ENCODE data around the gene PPP4R4. TPM values are rescaled to one million over a fixed set of nuclear protein-coding genes. Genes with fewer than 3 reads are reported as not detected.

Gene PPP4R4
- total and polyA plus RNA-seq, 2 of the 4 experiments (the other 2 are of a cell fraction): 0.17 to 0.36 TPM

- H3K18ac ChIP-seq (ENCODE audit: low read depth, low read length): no peak overlapping the region
- TF ChIP-seq, protein P1, sequence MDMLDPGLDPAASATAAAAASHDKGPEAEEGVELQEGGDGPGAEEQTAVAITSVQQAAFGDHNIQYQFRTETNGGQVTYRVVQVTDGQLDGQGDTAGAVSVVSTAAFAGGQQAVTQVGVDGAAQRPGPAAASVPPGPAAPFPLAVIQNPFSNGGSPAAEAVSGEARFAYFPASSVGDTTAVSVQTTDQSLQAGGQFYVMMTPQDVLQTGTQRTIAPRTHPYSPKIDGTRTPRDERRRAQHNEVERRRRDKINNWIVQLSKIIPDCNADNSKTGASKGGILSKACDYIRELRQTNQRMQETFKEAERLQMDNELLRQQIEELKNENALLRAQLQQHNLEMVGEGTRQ (IDR thresholded peaks at IDR 0.05; ENCODE audit: low read depth, low read length): no peak
- TF ChIP-seq BHLHE40 (IDR thresholded peaks at IDR 0.05; ENCODE audit: low read depth, low read length) (no peak), RAD21 (IDR thresholded peaks at IDR 0.05; ENCODE audit: low read length) (no peak), MXI1 (IDR thresholded peaks at IDR 0.05; ENCODE audit: borderline replicate concordance, low read depth, low read length) (no peak), RFX5 (IDR thresholded peaks at IDR 0.05; ENCODE audit: low read depth, low read length) (no peak)
- H2BK120ac ChIP-seq (ENCODE audit: low read depth, low read length): no peak overlapping the region
- no peaks in the 10 kb centered on the region for H3K9me3 ChIP-seq (ENCODE audit: control insufficient read depth, insufficient read depth, low read length)
- no peak overlapping the region for H3K4me2 ChIP-seq (ENCODE audit: low read depth, low read length)
- H2AK9ac ChIP-seq (replicated peaks; ENCODE audit: low read depth, low read length, poor library complexity): no peak overlapping the region
- H3K4me1 ChIP-seq (ENCODE audit: control insufficient read depth, insufficient read depth, low read length): no peaks in the 10 kb centered on the region
- WGBS, 2 experiments (ENCODE audit: extremely low coverage in 2 of 2, insufficient read length in 1 of 2): no CpG with 5 or more reads among the region's 1 CpG
- in situ Hi-C loops (cut with MboI; ENCODE audit: low sequenced_read_pairs) (no loop called here), dilution Hi-C loops (cut with HindIII; ENCODE audit: low sequenced_read_pairs, unreplicated experiment) (no loop called here), intact Hi-C loops (cut with micrococcal nuclease) (loop anchor here (2.0 kb wide), 1 partner anchor 41 kb away; no protein-coding TSS in a partner anchor)
- no peak overlapping the region for H4K91ac ChIP-seq (ENCODE audit: insufficient read depth, low read depth, low read length)
- no peak overlapping the region for H3K9ac ChIP-seq (ENCODE audit: low read depth, low read length)
- no peak overlapping the region for H2AK5ac ChIP-seq (ENCODE audit: low read depth, low read length)
- H3K79me1 ChIP-seq (ENCODE audit: low read depth in 1 of 2, low read length in 2 of 2): no peaks in the 10 kb centered on the region
- BruUV-seq (replicated peaks): no TSS peak
- H2AFZ ChIP-seq (replicated peaks; ENCODE audit: low read length, poor library complexity): no peak overlapping the region
- DNase-seq (no peak), ATAC-seq (ENCODE audit: low read depth) (no peak)
- H3K23ac ChIP-seq (ENCODE audit: low read depth, low read length): no peak overlapping the region
- H2BK15ac ChIP-seq (ENCODE audit: low read depth, low read length): no peak overlapping the region
- H3K56ac ChIP-seq (ENCODE audit: extremely low read depth, insufficient read depth, low read length): no peak overlapping the region
- H3K9me1 ChIP-seq (ENCODE audit: insufficient read depth, low read length): no peaks in the 10 kb centered on the region
- no peaks in the 10 kb centered on the region for H3K36me3 ChIP-seq (ENCODE audit: control insufficient read depth, insufficient read depth, low read length)
- H3K27me3 ChIP-seq (ENCODE audit: control insufficient read depth, insufficient read depth, low read length): peaks cover 23% of the 10 kb centered on the region
- H2BK20ac ChIP-seq (ENCODE audit: low read depth, low read length): no peak overlapping the region
- no peak overlapping the region for H3K27ac ChIP-seq (ENCODE audit: insufficient read depth, low read length)
- H2BK5ac ChIP-seq (ENCODE audit: low read depth, low read length, poor library complexity, severe bottlenecking): no peak overlapping the region
- no peak overlapping the region for H3K14ac ChIP-seq (replicated peaks; ENCODE audit: low read depth, low read length)
- H3K4ac ChIP-seq (ENCODE audit: low read depth, low read length): no peak overlapping the region
- H4K8ac ChIP-seq (ENCODE audit: low read depth in 2 of 2, low read length in 2 of 2): no peak overlapping the region
- no peaks in the 10 kb centered on the region for H4K20me1 ChIP-seq (ENCODE audit: insufficient read depth, low read length)
- POLR2A ChIA-PET (ENCODE audit: unreplicated experiment): no interaction called here
- H4K5ac ChIP-seq (ENCODE audit: low read depth, low read length): no peak overlapping the region
- H3K4me3 ChIP-seq (ENCODE audit: insufficient read depth, low read depth, low read length): no peak overlapping the region
- CTCF ChIA-PET: no interaction called here
These were observed 3.7 kb downstream of the PPP4R4 start for GRCh38 chr14:94177806-94178205.

Measured in IMR-90 (cell line).